ENCODE results near the gene CPSF4L.

- TF ChIP-seq CTCF (IDR thresholded peaks at IDR 0.05; ENCODE audit: low read length) (no peak), EZH2 (optimal IDR thresholded peaks at IDR 0.05; ENCODE audit: low read depth, low read length) (no peak)
These were observed 12.8 kb upstream of the CPSF4L start for GRCh38 chr17:73274490-73274889.

All from MM.1S (cell line).